Gastrocnemius medialis (tissue), 4 donors: Measurements from ENCODE around the gene JADE1.

Experiments
- CTCF ChIP-seq, 5 experiments: fragments of 450-650 bp in 3 of 5; fragments of 200-600 bp in 2 of 5; sonication (generic) in 2 of 5; IDR thresholded peaks in 4 of 5; conservative IDR thresholded peaks in 1 of 5; 1 replicate in 4 of 5; 2 replicates in 1 of 5; pipeline ENCODE4 v1.5.1; 2016 to 2019; ENCODE audit warnings: antibody characterized with exemption in 5 of 5, mild to moderate bottlenecking in 3 of 5, moderate library complexity in 3 of 5
- POLR2A ChIP-seq, 2 donors: fragments of 450-650 bp; IDR thresholded peaks; one replicate each; pipeline ENCODE4 v1.6.1; 2017; ENCODE audit warnings: antibody characterized with exemption in 2 of 2, mild to moderate bottlenecking in 2 of 2, moderate library complexity in 2 of 2

GRCh38 chr4:128796934-128797333 lies 12.6 kb upstream of the JADE1 start:
- TF ChIP-seq CTCF (IDR thresholded peaks at IDR 0.05 in 4 of 5, conservative IDR thresholded peaks at IDR 0.05 in 1 of 5) = no peak
- TF ChIP-seq POLR2A (IDR thresholded peaks at IDR 0.05) = no peak
